Measurements from ENCODE around the gene PPM1J.

The PPM1J gene

DNA sequence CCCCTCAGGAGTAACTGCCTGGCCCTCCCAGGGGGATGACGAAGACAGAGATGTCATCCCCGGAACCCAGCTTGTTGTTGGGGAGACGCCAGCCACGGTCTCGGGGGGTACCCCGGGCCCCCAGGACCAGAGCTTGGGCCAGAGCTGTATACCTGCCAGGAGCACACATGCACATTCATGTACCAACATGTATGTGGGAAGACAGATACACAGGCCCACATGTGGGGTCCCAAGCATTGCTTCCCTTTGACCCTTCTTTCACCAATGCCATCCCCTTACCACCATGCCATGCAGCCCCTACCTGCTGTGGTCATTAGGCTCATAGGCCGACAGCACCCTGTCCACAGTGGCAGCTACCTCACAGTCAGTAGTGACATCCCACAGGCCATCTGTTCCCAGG lies 5.0 kb downstream of the PPM1J start:
- no peak overlapping the region for H3K4me3 ChIP-seq (ENCODE audit: low read depth, low read length)
- in situ Hi-C loops (cut with HindIII; ENCODE audit: low sequenced_read_pairs) = no loop called here
- DNase-seq (ENCODE audit: low read depth, low spot score) = no peak
- no peak for TF ChIP-seq CTCF (IDR thresholded peaks at IDR 0.05; ENCODE audit: low read depth, low read length)

- no peak for TF ChIP-seq CTCF (IDR thresholded peaks at IDR 0.05; ENCODE audit: low read depth, low read length)
- in situ Hi-C loops (cut with HindIII; ENCODE audit: low sequenced_read_pairs) = no loop called here
- H3K4me3 ChIP-seq (ENCODE audit: low read depth, low read length) = no peak overlapping the region
- DNase-seq (ENCODE audit: low read depth, low spot score) = no peak
These were observed 6.6 kb downstream of the PPM1J start for GRCh38 chr1:112708489-112708888.

DNA sequence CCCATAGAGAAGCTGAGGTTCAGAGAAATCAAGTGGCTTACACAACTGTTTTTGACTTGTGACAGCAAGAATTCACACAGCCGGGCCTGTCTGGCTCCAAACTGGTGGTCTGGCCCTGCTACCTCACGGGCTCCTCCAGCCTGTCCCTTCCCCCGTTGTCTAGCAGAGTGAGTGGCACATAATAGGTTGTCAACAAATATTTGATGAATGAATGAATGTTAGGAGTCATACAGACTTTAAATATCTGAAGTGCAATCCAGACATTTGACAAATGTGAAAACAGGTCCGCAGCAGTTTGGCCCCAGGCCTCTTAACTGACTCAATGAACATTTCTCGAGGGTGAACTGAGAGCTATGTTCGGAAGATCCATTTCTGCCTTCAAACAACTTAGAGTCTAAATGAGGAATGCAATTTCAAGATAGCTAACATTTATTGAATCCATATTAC lies 7.1 kb downstream of the PPM1J start:
- in situ Hi-C loops (cut with HindIII; ENCODE audit: low sequenced_read_pairs) = no loop called here
- no peak for DNase-seq (ENCODE audit: low read depth, low spot score)
- no peak for TF ChIP-seq CTCF (IDR thresholded peaks at IDR 0.05; ENCODE audit: low read depth, low read length)
- H3K4me3 ChIP-seq (ENCODE audit: low read depth, low read length) = no peak overlapping the region

GRCh38 chr1:112707221-112708001 lies 7.7 kb downstream of the PPM1J start:
- TF ChIP-seq CTCF (IDR thresholded peaks at IDR 0.05; ENCODE audit: low read depth, low read length) = peak; percentile 95
- DNase-seq (ENCODE audit: low read depth, low spot score) = peak; percentile 89
- in situ Hi-C loops (cut with HindIII; ENCODE audit: low sequenced_read_pairs) = no loop called here
- H3K4me3 ChIP-seq (ENCODE audit: low read depth, low read length) = peak overlapping the region; percentile 92

- H3K4me3 ChIP-seq (ENCODE audit: low read depth, low read length) = peak within 1 kb of the TSS; percentile 92
- no peak for TF ChIP-seq CTCF (IDR thresholded peaks at IDR 0.05; ENCODE audit: low read depth, low read length)
- in situ Hi-C loops (cut with HindIII; ENCODE audit: low sequenced_read_pairs) = no loop called here
- peak; percentile 69 for DNase-seq (ENCODE audit: low read depth, low spot score)
These were observed 8.5 kb downstream of the PPM1J start, which contains the start of gene RHOC for GRCh38 chr1:112706505-112707220. Gene RHOC, minus strand, starts transcription at chr1:112707127. Its CDS starts 3,328 bp downstream, at chr1:112703799.

DNA sequence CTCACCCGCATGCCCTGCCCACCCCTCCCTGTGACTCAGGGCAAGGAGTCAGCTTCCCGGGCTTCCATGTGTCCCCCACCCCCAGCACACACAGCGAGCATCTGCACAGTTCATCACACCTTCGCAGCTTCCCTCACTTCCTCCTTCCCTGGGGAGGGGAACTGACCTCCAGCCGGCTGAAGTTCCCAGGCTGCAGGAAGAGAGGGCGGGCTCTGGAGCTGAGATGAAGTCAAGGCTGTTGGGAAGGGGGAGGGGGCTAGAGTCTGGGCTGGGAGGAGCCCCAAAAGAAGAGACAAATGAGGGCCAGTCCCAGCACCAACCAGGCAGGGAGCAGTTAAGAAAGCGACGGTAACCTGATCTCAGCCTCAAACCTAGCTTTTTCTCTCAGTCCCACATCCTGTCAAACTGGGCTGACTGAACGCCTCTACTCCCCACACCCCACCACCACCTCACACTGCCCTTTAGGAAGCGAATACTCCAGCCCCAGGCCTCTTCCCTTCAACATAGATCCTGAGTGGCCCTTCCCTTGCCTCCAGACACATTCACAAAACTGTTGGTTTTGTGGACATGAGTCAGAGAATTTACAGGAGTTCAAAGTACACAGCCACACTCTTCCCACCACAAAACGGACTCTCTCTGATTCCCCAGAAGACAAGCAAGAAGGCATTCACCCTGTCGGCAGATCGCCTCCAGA lies 10.1 kb downstream of the PPM1J start:
- in situ Hi-C loops (cut with HindIII; ENCODE audit: low sequenced_read_pairs) = no loop called here
- peak; percentile 97 for DNase-seq (ENCODE audit: low read depth, low spot score)

More for the DNA sequence above, 10.1 kb downstream of the PPM1J start:
- H3K4me3 ChIP-seq (ENCODE audit: low read depth, low read length) = peak overlapping the region; percentile 92
- no peak for TF ChIP-seq CTCF (IDR thresholded peaks at IDR 0.05; ENCODE audit: low read depth, low read length)
